ENCODE results near the gene CTDSPL2. TPM values are rescaled to one million over a fixed set of nuclear protein-coding genes. Genes with fewer than 3 reads are reported as not detected.
"Not testable (repeated sequence)": the region's sequence is repeated elsewhere in the genome, so short reads cannot be mapped to it uniquely, and the experiment has no call there.

Gene CTDSPL2
- total RNA-seq, 1 donor from 2014 or later = 58.3 TPM

DNA sequence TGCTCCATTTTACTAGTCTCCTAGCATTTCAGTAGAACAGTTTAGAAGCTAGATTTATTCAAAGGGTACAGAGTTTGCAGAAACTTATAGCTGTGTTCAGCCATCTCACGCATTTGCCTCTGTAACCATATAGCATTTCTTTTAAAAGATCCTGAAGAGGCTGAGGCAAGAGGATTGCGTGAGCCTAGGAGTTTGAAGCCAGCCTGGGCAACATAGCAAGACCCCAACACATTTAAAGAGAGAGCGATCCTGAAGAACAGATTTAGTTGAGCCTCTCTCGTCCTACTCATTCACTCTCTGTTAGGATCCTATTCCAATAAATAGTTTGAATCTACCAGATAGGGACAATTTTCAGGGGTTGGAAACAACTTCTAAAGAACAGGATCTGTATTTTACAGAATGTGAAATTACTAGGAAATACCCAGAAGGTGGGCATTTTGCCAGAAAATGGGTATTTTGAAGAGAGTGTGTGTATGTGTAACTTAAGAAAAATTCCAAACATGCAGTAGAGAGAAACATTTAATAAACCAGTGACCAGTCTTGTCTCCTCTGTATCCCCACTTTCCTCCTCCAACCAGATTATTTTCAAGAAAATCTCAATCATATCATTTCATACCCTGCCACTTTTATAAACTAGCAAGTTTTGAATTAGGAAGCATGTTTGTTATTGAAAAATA lies 114.0 kb downstream of the CTDSPL2 start:
- no peak for DNase-seq (ENCODE audit: low spot score)

DNA sequence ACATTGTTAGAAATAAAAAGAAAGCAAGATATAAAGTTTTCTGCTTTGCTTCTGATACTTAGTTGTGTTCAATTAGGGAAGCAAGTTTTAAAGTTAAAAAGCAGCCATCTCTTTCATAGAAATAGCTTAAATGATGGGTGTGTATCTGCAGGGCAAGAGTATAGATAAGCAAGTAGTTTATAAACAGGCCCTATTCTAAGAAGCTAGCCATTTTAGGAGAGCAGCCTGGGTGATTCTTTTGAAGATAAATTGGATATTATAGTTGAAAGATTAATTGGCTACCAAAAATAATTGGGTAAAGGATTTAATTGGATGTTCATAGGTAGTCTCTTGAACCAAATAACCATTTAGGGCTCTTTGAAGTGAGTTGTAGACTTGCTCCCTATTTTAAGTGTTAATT lies 115.2 kb downstream of the CTDSPL2 start:
- no peak for DNase-seq (ENCODE audit: low spot score)

DNA sequence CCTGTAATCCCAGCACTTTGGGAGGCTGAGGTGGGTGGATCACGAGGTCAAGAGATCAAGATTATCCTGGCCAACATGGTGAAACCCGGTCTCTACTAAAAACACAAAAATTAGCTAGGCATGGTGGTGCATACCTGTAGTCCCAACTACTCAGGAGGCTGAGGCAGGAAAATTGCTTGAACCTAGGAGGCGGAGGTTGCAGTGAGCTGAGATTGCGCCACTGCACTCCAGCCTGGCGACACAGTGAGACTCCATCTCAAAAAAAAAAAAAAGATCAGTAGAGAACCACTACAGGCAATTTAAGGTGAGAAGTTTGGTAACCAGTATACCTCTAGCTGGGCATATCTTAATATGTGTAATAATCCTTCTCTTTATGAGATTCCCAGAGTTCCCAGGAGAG lies 117.3 kb downstream of the CTDSPL2 start:
- not testable (repeated sequence) for DNase-seq (ENCODE audit: low spot score)

DNA sequence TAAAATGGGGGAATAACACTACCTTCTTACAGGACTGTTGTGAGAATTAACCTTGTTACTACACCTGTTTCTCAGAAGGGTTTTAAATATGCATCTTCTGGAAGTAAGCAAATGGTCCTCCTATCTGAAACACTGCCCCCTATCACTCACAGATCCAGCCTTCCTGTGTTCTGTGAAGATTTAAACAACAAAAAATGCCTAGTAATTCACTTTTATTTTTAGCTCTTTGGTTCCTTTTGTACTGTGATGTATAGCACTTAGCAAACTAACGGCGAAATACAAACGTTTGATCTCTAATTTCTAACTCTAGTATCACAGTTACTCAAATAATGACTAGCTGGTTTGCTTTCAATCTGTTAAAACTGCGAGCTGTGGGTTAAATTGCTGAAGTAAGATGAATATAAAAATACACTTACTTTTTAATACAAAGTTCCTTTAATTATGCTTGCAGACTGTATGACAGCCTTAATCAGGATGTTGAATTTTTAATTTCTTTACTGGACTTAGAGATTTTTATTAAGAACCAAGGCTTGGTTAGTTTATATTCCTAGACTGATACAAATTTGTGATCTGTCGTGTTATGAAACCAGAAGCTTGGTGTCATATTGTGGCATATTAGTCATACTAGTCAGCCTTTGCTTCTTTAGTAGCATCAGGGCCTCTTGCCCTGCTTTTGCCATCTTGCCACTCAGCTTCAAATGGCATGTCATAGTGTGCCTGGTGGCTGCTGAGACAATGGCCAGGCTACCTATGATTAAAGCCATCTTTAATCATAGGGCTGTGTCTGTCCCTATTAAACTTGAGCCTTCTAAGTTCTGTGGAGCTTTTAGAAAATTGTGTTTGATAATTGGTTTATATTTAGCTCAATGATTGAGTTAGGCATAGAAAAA lies 118.7 kb downstream of the CTDSPL2 start:
- no peak for DNase-seq (ENCODE audit: low spot score)

DNA sequence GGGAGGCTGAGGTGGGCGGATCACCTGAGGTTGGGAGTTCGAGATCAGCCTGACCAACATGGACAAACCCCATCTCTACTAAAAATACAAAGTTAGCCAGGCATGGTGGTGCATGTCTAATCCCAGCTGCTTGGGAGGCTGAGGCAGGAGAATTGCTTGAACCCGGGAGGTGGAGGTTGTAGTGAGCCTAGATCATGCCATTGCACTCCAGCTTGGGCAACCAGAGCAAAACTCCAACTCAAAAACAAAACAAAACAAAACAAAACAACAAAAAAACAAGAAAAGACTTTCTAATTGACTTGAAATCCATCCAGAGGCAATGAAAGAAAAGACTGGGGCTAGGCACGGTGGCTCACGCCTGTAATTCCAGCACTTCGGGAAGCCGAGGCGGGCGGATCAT lies 121.7 kb downstream of the CTDSPL2 start:
- not testable (repeated sequence) for DNase-seq (ENCODE audit: low spot score)

DNA sequence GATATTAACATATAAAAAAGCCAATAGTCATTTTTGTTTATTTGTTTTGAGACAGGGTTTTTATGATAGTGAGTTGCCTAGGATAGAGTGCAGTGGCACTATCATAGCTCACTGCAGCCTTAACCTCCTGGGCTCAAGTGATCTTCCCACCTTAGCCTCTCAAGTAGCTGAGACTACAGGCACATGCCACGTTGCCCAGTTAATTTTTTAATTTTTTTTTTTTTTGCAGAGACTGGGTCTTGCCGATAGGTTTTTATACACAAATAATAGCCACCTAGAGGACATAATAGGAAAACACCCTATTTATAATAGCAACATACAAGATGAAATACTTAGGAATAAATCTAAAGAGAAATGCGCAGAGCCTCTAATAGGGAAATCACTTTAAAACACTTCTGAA lies 122.8 kb downstream of the CTDSPL2 start:
- no peak for DNase-seq (ENCODE audit: low spot score)

DNA sequence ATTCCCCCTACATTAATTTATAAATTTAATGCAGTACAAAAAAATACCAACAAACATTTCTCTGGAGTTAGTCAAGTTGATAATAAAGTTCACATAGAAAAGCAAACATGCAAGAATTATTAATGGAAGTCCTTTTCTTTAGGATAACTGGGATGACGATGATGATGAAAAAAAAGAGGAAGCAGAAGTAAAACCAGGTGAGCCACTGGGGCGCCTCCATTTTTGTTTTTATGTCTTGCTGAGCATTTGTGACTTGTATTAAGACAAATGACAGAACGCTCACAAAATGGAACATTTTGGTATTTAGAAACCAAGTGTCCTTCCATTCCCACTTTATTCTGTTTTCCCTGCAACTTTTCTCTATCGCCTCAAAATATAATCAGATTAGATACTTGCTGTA lies 123.3 kb downstream of the CTDSPL2 start:
- no peak for DNase-seq (ENCODE audit: low spot score)

DNA sequence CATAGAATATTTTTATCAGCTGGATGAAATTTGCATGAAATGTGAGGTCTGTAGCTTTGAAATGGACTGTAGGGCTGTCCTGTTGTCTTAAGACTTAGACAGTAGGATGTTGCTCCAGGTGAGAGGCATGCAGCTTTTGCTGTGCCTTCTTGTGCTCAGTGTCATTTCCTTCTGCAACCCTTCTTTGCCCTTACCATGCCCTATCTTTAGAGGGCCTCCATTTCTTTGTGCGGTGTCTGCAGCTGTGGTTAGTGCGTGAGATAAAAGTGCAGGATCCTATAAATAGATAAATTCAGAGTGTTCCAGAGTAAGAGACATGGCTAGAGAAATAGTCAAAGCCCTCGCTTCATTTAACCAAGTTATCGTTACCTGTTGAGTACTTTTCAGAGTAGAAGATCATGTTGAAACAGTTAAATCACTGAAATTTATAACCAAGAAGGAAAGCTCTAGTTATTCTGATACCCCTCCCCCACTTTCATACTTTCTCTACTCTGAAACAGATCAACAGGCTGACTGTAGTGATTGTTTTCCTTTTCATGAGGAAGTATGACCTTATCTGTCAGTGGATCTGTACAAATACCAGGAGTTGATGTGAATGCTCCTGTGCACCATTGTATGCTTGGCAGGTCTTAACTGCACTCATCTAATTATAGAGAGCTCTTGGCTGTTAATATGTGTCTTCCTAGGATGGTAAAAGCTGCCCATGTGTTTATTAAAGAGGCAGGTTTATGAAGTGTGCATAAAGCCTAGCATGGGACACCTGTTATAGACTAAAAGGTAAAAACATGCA lies 127.7 kb downstream of the CTDSPL2 start:
- DNase-seq (ENCODE audit: low spot score) = no peak

DNA sequence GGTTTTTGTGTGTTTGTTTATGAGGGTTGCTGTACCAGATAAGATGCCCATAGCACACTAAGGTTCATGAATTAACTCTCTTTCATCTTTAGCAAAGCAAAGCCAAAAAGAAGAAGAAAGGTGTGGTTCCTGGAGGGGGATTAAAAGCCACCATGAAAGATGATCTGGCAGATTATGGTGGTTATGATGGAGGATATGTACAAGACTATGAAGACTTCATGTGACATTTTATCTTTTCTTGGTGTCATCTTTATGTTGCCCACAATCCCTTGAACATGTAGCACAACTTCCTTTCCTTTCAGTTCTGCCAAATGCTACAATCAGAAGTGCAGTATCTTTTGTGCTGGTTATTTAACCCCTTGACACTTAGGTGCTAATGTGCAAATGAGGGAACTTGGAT lies 133.5 kb downstream of the CTDSPL2 start:
- not testable (repeated sequence) for DNase-seq (ENCODE audit: low spot score)

DNA sequence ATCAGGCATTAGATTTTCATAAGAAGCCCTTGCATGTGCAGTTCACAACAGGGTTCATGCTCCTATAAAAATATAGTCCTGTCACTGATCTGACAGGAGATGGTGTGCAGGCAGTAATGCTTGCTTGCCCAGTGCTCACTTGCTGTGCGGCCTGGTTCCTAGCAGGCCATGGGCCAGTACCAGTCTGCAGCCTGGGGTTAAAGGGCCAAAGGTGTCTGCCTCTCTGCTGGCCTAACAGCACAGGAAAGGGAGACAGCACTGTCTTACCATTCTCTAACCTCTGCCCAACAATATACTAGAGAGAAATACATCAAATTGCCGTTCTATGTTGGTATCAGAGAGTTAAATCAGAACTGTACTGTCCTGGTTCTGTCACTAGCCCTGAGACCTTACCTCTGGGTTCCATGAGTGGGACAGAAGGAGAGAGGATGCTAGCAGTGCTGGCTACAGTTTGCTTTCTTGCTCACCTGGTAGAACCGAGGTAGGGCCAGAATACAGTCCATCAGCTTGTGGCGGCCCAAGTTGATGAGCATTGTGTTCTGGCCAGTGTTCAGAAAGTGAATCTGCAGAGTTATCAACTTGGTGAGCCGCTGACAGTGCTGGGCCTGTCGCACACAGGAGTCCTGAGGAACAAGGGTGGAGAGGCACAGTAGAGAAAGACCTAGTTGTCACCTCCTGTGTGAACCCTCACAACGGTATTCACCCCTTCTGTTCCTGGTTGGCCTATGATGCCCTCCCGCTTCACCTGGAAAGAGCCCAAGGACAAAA lies 138.1 kb downstream of the CTDSPL2 start:
- no peak for DNase-seq (ENCODE audit: low spot score)

DNA sequence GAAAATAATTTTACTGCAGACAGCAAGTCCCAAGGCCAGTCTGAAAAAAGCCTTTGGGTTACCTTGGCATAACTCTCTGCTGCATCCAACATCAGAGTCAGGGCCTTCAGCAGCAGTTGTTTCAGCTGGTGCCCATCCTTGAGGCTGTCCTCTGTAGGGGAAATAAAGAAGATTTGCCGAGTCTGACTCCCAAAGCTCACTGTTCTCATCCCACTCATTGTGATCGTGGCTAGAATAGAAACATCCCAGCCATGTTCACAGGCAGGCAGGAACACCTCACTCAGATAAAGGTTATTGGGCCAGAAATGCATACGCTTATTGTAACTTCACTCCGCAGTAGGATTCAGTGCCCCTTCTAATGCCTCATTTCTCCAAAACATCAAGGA lies 138.7 kb downstream of the CTDSPL2 start:
- no peak for DNase-seq (ENCODE audit: low spot score)

DNA sequence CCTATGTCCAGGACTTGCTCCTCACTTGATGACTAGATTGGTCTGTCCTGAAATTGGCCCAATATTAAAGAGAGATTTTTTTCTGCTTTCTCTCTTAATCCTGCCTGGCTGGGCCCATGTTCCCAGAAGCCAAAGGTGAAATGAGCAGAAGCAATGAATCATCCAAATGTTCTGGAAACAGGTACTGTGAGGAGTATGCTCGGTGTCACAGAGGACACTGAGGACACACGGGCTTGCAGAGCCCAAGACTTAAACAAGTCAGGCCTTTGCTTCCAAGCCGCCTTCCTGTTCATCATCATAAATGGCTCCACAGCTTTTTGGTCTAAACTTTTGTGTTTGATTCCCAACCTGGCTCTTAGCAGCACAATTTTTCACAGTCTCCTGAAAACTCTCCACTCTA lies 140.9 kb downstream of the CTDSPL2 start:
- DNase-seq (ENCODE audit: low spot score) = no peak

DNA sequence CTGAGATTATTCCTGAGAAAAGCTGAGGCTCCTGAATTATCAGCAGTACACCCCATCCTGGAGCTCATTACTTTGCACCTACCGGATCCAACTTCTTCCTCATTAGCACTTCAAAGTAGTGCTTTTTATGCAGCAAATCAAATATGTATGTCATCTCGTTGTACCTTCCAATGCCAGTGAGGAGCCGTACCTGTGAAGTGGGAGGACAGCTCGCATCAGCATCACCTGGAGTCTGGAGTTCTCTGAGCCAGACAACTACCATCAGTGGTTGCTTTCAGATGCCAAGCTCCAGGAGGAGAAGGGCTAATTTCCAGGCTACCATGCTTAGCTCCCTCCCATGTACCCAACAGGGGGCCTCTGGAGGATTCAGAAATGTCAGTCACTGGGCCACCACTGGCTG lies 141.9 kb downstream of the CTDSPL2 start:
- no peak for DNase-seq (ENCODE audit: low spot score)

DNA sequence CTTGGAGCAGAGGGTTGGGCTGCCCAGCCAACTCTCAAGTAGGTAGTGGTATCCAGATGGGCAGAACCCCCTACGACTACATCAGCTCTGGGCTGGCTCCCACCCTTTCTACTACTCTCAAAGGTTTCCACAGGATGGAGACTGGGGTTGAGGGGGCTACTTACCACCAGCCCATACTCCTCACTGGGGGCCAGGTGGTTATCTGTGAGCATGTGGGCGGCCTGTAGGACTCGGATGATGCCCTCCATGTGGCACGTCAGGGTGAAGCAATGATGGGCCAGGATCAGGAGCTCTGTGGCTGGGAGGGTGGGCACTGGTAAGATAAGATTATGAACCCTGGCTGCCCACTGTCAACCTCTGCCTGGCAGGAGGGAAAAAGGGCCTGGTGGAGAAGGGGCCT lies 142.9 kb downstream of the CTDSPL2 start:
- no peak for DNase-seq (ENCODE audit: low spot score)

DNA sequence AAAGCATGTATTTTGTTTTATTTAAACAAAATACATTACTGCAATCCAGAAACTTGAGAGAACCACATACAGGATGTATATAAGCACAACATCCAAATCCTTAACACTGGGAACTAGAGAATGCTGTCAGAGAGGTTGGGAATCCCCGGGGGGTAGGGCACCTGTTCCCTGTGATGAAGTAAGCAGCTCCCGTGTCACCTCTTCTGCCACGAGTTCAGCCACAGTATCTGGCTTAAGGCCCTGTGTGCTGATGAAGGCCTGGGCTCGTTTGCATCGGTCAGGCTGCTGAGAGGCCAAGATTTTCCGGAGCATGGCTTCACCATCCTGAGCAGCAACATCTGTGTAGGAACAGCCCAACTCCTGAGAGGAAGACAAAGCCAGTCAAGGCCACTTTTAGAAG lies 146.0 kb downstream of the CTDSPL2 start:
- DNase-seq (ENCODE audit: low spot score) = no peak

DNA sequence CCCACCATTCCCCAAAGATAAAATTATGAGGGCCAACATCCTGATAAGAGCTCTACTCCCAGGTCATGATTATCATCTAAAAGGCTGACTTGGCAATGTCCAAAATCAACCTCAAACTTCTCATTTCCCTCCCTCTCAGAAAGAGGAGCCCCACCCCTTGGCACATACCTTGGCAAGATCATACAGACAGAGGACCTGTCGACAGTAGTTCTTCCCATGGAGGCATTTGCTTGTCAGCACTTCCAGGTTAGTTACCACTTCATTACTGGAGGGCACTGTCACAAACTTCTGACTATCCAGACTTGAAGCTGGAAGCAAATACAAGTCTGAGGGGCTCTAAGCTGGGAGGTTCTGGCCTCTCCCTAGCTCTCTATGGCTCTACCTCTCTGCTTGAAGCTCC lies 147.3 kb downstream of the CTDSPL2 start:
- DNase-seq (ENCODE audit: low spot score) = no peak

Other genes with a start within 250 kb of the CTDSPL2 start
- gene FRMD5, start 232.4 kb upstream of the CTDSPL2 start, total RNA-seq = 0.60 TPM
- 91.7 TPM for gene GOLM2, start 138.9 kb upstream of the CTDSPL2 start, total RNA-seq
- 82.9 TPM for gene EIF3J, start 109.5 kb downstream of the CTDSPL2 start, total RNA-seq
- 155 TPM for gene SPG11, start 236.0 kb downstream of the CTDSPL2 start, total RNA-seq

Data from ureter (tissue), 1 donor.